RWPE1 (cell line): ENCODE results near the gene PGAM5.

Source experiments
- CTCF ChIA-PET: fragments of 350-600 bp; sonication (Branson Sonifier 250); formaldehyde crosslinking; extraction: SDS; loops from one replicate; lab custom pipeline; 2021; lab: Yijun Ruan, JAX
- POLR2A ChIA-PET: fragments of 400-600 bp; formaldehyde crosslinking; extraction: SDS; loops from one replicate; lab custom pipeline; 2020; ENCODE audit warnings: antibody characterized with exemption; ENCODE audit not compliant: low non-redundant PET; lab: Yijun Ruan, JAX
- DNase-seq: peaks from one replicate; pipeline ENCODE4 v3.0.0; 2012; ENCODE audit warnings: low spot score
- H3K27ac ChIP-seq: fragments of 450-650 bp; 2 replicates; pipeline ENCODE4 v1.5.1; 2017
- CTCF ChIP-seq: fragments of 450-650 bp; conservative IDR thresholded peaks from 2 replicates; pipeline ENCODE4 v1.5.1; 2017; ENCODE audit warnings: low read depth, mild to moderate bottlenecking

Gene PGAM5

GRCh38 chr12:132719141-132719953 lies 8.7 kb downstream of the PGAM5 start:
- POLR2A ChIA-PET, result no interaction called here

GRCh38 chr12:132719954-132720324 lies 9.3 kb downstream of the PGAM5 start:
- ChIA-PET POLR2A (no interaction called here), CTCF (no interaction called here)
- TF ChIP-seq CTCF, result no peak
- no peak for DNase-seq
- H3K27ac ChIP-seq, result peak overlapping the region; percentile 52

More at GRCh38 chr12:132719141-132719953, 8.7 kb downstream of the PGAM5 start:
- CTCF ChIA-PET, result no interaction called here
- no peak for DNase-seq
- H3K27ac ChIP-seq, result peak overlapping the region; percentile 52
- no peak for TF ChIP-seq CTCF

- ChIA-PET CTCF (no interaction called here), POLR2A (no interaction called here)
- no peak for TF ChIP-seq CTCF
- peak overlapping the region; percentile 52 for H3K27ac ChIP-seq
- no peak for DNase-seq
Observed at GRCh38 chr12:132720606-132721345, 10.1 kb downstream of the PGAM5 start.

- TF ChIP-seq CTCF, result no peak
- ChIA-PET CTCF (interaction anchor here (0.8 kb wide), 1 partner anchor 19 kb away, joined by 3 read pairs; no protein-coding TSS in a partner anchor), POLR2A (no interaction called here)
- no peak for DNase-seq
- peak overlapping the region; percentile 52 for H3K27ac ChIP-seq
Observed at GRCh38 chr12:132723015-132723763, 12.5 kb downstream of the PGAM5 start.

- CTCF ChIA-PET, result interaction anchor here (0.8 kb wide), 1 partner anchor 19 kb away, joined by 3 read pairs; no protein-coding TSS in a partner anchor
- peak overlapping the region; percentile 52 for H3K27ac ChIP-seq
- no peak for TF ChIP-seq CTCF
- POLR2A ChIA-PET, result no interaction called here
- DNase-seq, result no peak
Observed at GRCh38 chr12:132723764-132724140, 13.1 kb downstream of the PGAM5 start.
